ENCODE results near the gene HUNK. TPM values are rescaled to one million over a fixed set of nuclear protein-coding genes. Genes with fewer than 3 reads are reported as not detected.

The HUNK gene
- total and polyA plus RNA-seq, 2 experiments from 2014 or later, result 7.1 to 10.8 TPM

GRCh38 chr21:31898933-31899630, 26.3 kb downstream of the HUNK start:
- peaks cover 49% of the 10 kb centered on the region for H3K4me1 ChIP-seq (ENCODE audit: insufficient read depth)
- peak overlapping the region; percentile 19 for H2AFZ ChIP-seq
- H3K9me2 ChIP-seq (replicated peaks; ENCODE audit: insufficient read depth), result no peaks in the 10 kb centered on the region
- WGBS (ENCODE audit: low lambda C conversion rate, missing lambda C conversion rate), result 29% methylated on average over 9 of the region's 9 CpGs
- no peaks in the 10 kb centered on the region for H3K9me3 ChIP-seq (ENCODE audit: low read depth)
- H3K4me2 ChIP-seq, result peak overlapping the region; percentile 61
- H3K79me2 ChIP-seq, result peaks cover 61% of the 10 kb centered on the region
- H3K4me3 ChIP-seq, result no peak overlapping the region
- H3K27ac ChIP-seq, result peak overlapping the region; percentile 96
- no peak for DNase-seq (ENCODE audit: low spot score)
- H3K27me3 ChIP-seq, result no peaks in the 10 kb centered on the region
- no peaks in the 10 kb centered on the region for H3K36me3 ChIP-seq (replicated peaks; ENCODE audit: insufficient read depth, low read depth)
- no peaks in the 10 kb centered on the region for H4K20me1 ChIP-seq (ENCODE audit: insufficient read depth, poor library complexity, severe bottlenecking)
- no peak for TF ChIP-seq EZH2phosphoT487 (IDR thresholded peaks at IDR 0.05; ENCODE audit: low read depth, severe bottlenecking, unreplicated experiment)
- no peak for TF ChIP-seq CTCF (IDR thresholded peaks at IDR 0.05; ENCODE audit: poor library complexity)
- TF ChIP-seq EZH2 (IDR thresholded peaks at IDR 0.05; ENCODE audit: borderline replicate concordance), result no peak

- Histone ChIP-seq H3K4me3 (no peak overlapping the region), H4K20me1 (ENCODE audit: insufficient read depth, poor library complexity, severe bottlenecking) (no peaks in the 10 kb centered on the region), H3K9me3 (ENCODE audit: low read depth) (no peaks in the 10 kb centered on the region), H3K36me3 (replicated peaks; ENCODE audit: insufficient read depth, low read depth) (no peaks in the 10 kb centered on the region), H3K27me3 (no peaks in the 10 kb centered on the region), H3K9me2 (replicated peaks; ENCODE audit: insufficient read depth) (no peaks in the 10 kb centered on the region), H2AFZ (no peak overlapping the region), H3K4me2 (peak overlapping the region; percentile 61), H3K79me2 (peaks cover 64% of the 10 kb centered on the region), H3K27ac (peak overlapping the region; percentile 96), H3K4me1 (ENCODE audit: insufficient read depth) (peaks cover 39% of the 10 kb centered on the region)
- DNase-seq (ENCODE audit: low spot score), result peak; percentile 88
- 57% methylated on average over 15 of the region's 15 CpGs for WGBS (ENCODE audit: low lambda C conversion rate, missing lambda C conversion rate)
- TF ChIP-seq CTCF (IDR thresholded peaks at IDR 0.05; ENCODE audit: poor library complexity), result no peak
- no peak for TF ChIP-seq EZH2 (IDR thresholded peaks at IDR 0.05; ENCODE audit: borderline replicate concordance)
- no peak for TF ChIP-seq EZH2phosphoT487 (IDR thresholded peaks at IDR 0.05; ENCODE audit: low read depth, severe bottlenecking, unreplicated experiment)
Measured at GRCh38 chr21:31900121-31900895, 27.5 kb downstream of the HUNK start.

GRCh38 chr21:31901315-31901714, 28.5 kb downstream of the HUNK start:
- Histone ChIP-seq H2AFZ (no peak overlapping the region), H3K9me3 (ENCODE audit: low read depth) (no peaks in the 10 kb centered on the region), H3K27me3 (no peaks in the 10 kb centered on the region), H4K20me1 (ENCODE audit: insufficient read depth, poor library complexity, severe bottlenecking) (no peaks in the 10 kb centered on the region), H3K36me3 (replicated peaks; ENCODE audit: insufficient read depth, low read depth) (no peaks in the 10 kb centered on the region), H3K27ac (peak overlapping the region; percentile 96), H3K4me1 (ENCODE audit: insufficient read depth) (peaks cover 31% of the 10 kb centered on the region), H3K79me2 (peaks cover 68% of the 10 kb centered on the region), H3K4me2 (peak overlapping the region; percentile 61), H3K9me2 (replicated peaks; ENCODE audit: insufficient read depth) (no peaks in the 10 kb centered on the region), H3K4me3 (no peak overlapping the region)
- WGBS (ENCODE audit: low lambda C conversion rate, missing lambda C conversion rate), result 71% methylated on average over 2 of the region's 2 CpGs
- no peak for TF ChIP-seq EZH2phosphoT487 (IDR thresholded peaks at IDR 0.05; ENCODE audit: low read depth, severe bottlenecking, unreplicated experiment)
- TF ChIP-seq EZH2 (IDR thresholded peaks at IDR 0.05; ENCODE audit: borderline replicate concordance), result no peak
- no peak for TF ChIP-seq CTCF (IDR thresholded peaks at IDR 0.05; ENCODE audit: poor library complexity)
- DNase-seq (ENCODE audit: low spot score), result peak; percentile 55
